ENCODE results near the gene SKAP2. TPM values are rescaled to one million over a fixed set of nuclear protein-coding genes. Genes with fewer than 3 reads are reported as not detected.
A peak's percentile ranks its signal among the peaks of the same experiment; 100 is the strongest.

Gene SKAP2
- polyA plus RNA-seq, 1 donor (not counting 4 experiments of a cell fraction or from before 2014, with no cell fraction given), result 15.0 TPM

GRCh38 chr7:26687032-26687431 lies 177.4 kb downstream of the SKAP2 start:
- H3K27ac ChIP-seq (ENCODE audit: control insufficient read depth, insufficient read depth, low read length), result no peak overlapping the region
- peaks cover 13% of the 10 kb centered on the region for H3K4me1 ChIP-seq (ENCODE audit: control insufficient read depth, extremely low read depth, insufficient read depth, low read length)
- H3K4me3 ChIP-seq (ENCODE audit: control insufficient read depth in 2 of 3, extremely low read depth in 1 of 3, insufficient read depth in 2 of 3, low read depth in 1 of 3, low read length in 3 of 3), result no peak overlapping the region
- dilution Hi-C loops (cut with MboI; ENCODE audit: extremely low pct_ligation_motif_present, low sequenced_read_pairs), result no loop called here
- no peaks in the 10 kb centered on the region for H3K9me3 ChIP-seq (ENCODE audit: control insufficient read depth, low read depth, low read length)
- no peaks in the 10 kb centered on the region for H3K79me2 ChIP-seq (ENCODE audit: control insufficient read depth, insufficient read depth, low read length)
- no peak for FAIRE-seq
- no peak overlapping the region for H3K4me2 ChIP-seq (ENCODE audit: control insufficient read depth, extremely low read depth, insufficient read depth, low read depth, low read length)
- no peak overlapping the region for H2AFZ ChIP-seq (ENCODE audit: control insufficient read depth, low read length)
- H3K27me3 ChIP-seq (ENCODE audit: control insufficient read depth, extremely low read depth, insufficient read depth, low read length), result no peaks in the 10 kb centered on the region
- H3K9ac ChIP-seq (ENCODE audit: control insufficient read depth, extremely low read depth, insufficient read depth, low read length), result no peak overlapping the region
- no peaks in the 10 kb centered on the region for H4K20me1 ChIP-seq (ENCODE audit: control insufficient read depth, extremely low read depth, insufficient read depth, low read length)
- no peak for TF ChIP-seq EZH2 (IDR thresholded peaks at IDR 0.05; ENCODE audit: low read length)
- TF ChIP-seq, protein P1, sequence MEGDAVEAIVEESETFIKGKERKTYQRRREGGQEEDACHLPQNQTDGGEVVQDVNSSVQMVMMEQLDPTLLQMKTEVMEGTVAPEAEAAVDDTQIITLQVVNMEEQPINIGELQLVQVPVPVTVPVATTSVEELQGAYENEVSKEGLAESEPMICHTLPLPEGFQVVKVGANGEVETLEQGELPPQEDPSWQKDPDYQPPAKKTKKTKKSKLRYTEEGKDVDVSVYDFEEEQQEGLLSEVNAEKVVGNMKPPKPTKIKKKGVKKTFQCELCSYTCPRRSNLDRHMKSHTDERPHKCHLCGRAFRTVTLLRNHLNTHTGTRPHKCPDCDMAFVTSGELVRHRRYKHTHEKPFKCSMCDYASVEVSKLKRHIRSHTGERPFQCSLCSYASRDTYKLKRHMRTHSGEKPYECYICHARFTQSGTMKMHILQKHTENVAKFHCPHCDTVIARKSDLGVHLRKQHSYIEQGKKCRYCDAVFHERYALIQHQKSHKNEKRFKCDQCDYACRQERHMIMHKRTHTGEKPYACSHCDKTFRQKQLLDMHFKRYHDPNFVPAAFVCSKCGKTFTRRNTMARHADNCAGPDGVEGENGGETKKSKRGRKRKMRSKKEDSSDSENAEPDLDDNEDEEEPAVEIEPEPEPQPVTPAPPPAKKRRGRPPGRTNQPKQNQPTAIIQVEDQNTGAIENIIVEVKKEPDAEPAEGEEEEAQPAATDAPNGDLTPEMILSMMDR (optimal IDR thresholded peaks at IDR 0.05 in 1 of 3, IDR thresholded peaks at IDR 0.05 in 1 of 3, conservative IDR thresholded peaks at IDR 0.05 in 1 of 3; ENCODE audit: extremely low read depth in 1 of 3, insufficient read depth in 2 of 3, low read length in 3 of 3), result no peak
- H3K36me3 ChIP-seq (ENCODE audit: control insufficient read depth in 2 of 2, extremely low read depth in 1 of 2, insufficient read depth in 2 of 2, low read length in 2 of 2), result peaks cover 0 to 4% of the 10 kb centered on the region in 2 experiments
- DNase-seq (ENCODE audit: low read depth, low spot score), result no peak
- H3K9me1 ChIP-seq (ENCODE audit: control insufficient read depth, extremely low read depth, insufficient read depth, low read length), result no peaks in the 10 kb centered on the region

DNA sequence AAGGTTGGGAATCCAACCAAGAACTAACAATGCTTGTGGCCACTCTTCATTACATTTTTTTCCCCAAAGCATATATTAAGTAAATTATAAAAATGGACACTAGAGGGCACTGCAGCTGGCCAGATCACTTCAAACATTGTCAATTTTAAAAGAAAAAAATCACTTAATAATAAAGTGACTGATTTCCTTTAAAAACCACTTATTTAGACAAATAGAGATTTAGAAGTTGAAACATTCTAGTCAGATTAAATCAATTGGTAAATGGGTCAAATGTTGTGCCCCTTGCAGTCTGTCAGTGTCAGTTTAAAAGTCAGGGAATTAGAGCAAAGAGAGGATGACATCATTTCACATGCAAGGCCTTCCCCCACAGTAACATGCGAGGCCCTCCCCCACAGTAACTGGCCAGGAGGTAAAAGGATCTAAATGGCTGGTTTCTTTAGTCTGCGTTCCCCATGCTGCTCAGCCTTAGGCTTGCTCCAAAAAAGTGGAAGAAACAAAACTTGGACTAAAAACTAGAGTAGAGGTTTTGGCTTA lies 177.9 kb downstream of the SKAP2 start:
- peaks cover 9% of the 10 kb centered on the region for H3K4me1 ChIP-seq (ENCODE audit: control insufficient read depth, extremely low read depth, insufficient read depth, low read length)
- H3K36me3 ChIP-seq (ENCODE audit: control insufficient read depth in 2 of 2, extremely low read depth in 1 of 2, insufficient read depth in 2 of 2, low read length in 2 of 2), result peaks cover 0 to 4% of the 10 kb centered on the region in 2 experiments
- H3K27me3 ChIP-seq (ENCODE audit: control insufficient read depth, extremely low read depth, insufficient read depth, low read length), result no peaks in the 10 kb centered on the region
- no peak overlapping the region for H3K4me3 ChIP-seq (ENCODE audit: control insufficient read depth in 2 of 3, extremely low read depth in 1 of 3, insufficient read depth in 2 of 3, low read depth in 1 of 3, low read length in 3 of 3)
- dilution Hi-C loops (cut with MboI; ENCODE audit: extremely low pct_ligation_motif_present, low sequenced_read_pairs), result no loop called here
- DNase-seq (ENCODE audit: low read depth, low spot score), result no peak
- H3K9me1 ChIP-seq (ENCODE audit: control insufficient read depth, extremely low read depth, insufficient read depth, low read length), result no peaks in the 10 kb centered on the region
- H3K9ac ChIP-seq (ENCODE audit: control insufficient read depth, extremely low read depth, insufficient read depth, low read length), result no peak overlapping the region
- no peak overlapping the region for H2AFZ ChIP-seq (ENCODE audit: control insufficient read depth, low read length)
- H3K4me2 ChIP-seq (ENCODE audit: control insufficient read depth, extremely low read depth, insufficient read depth, low read depth, low read length), result no peak overlapping the region
- H3K9me3 ChIP-seq (ENCODE audit: control insufficient read depth, low read depth, low read length), result no peaks in the 10 kb centered on the region
- no peak overlapping the region for H3K27ac ChIP-seq (ENCODE audit: control insufficient read depth, insufficient read depth, low read length)
- FAIRE-seq, result no peak
- H3K79me2 ChIP-seq (ENCODE audit: control insufficient read depth, insufficient read depth, low read length), result no peaks in the 10 kb centered on the region
- H4K20me1 ChIP-seq (ENCODE audit: control insufficient read depth, extremely low read depth, insufficient read depth, low read length), result no peaks in the 10 kb centered on the region
- TF ChIP-seq, protein P1 (optimal IDR thresholded peaks at IDR 0.05 in 1 of 3, IDR thresholded peaks at IDR 0.05 in 1 of 3, conservative IDR thresholded peaks at IDR 0.05 in 1 of 3; ENCODE audit: extremely low read depth in 1 of 3, insufficient read depth in 2 of 3, low read length in 3 of 3), result peak; percentile 7 to 40 (median 32)
- no peak for TF ChIP-seq EZH2 (IDR thresholded peaks at IDR 0.05; ENCODE audit: low read length)

All from keratinocyte (primary cell).